GM23338 (cell line): ENCODE results near the gene CCNK. TPM values are rescaled to one million over a fixed set of nuclear protein-coding genes. Genes with fewer than 3 reads are reported as not detected.

Experiments used
- ATAC-seq: fragments of 200-7000 bp; cut with Tn5 transposase; 3 replicates; pipeline ENCODE4 v1.9.1; 2020
- DNase-seq: peaks from one replicate; pipeline ENCODE4 v3.0.0-alpha.2; 2015; ENCODE audit warnings: low spot score
- H2AFZ ChIP-seq: fragments of 200-600 bp; sonication (generic); 2 replicates; pipeline ENCODE4 v1.8.0; 2016; ENCODE audit warnings: antibody characterized with exemption, mild to moderate bottlenecking, moderate library complexity
- H3F3A ChIP-seq: fragments of 200-600 bp; sonication (generic); replicated peaks from 2 replicates; pipeline ENCODE4 v1.8.0; 2017; ENCODE audit warnings: antibody characterized with exemption, mixed run types, low read depth
- H3K27ac ChIP-seq: fragments of 200-600 bp; sonication (generic); 2 replicates; pipeline ENCODE4 v1.6.1; 2016; ENCODE audit warnings: low read depth
- H3K27me3 ChIP-seq: fragments of 200-600 bp; sonication (generic); 2 replicates; pipeline ENCODE4 v1.8.0; 2016; ENCODE audit warnings: mild to moderate bottlenecking, mixed run types, moderate library complexity; ENCODE audit not compliant: insufficient read depth
- H3K36me3 ChIP-seq: fragments of 200-600 bp; sonication (generic); 2 replicates; pipeline ENCODE4 v1.8.0; 2016; ENCODE audit warnings: mild to moderate bottlenecking; ENCODE audit not compliant: insufficient read depth
- H3K4me1 ChIP-seq: fragments of 200-600 bp; sonication (generic); 2 replicates; pipeline ENCODE4 v1.8.0; 2016; ENCODE audit warnings: mild to moderate bottlenecking, moderate library complexity; ENCODE audit not compliant: insufficient read depth
- H3K4me2 ChIP-seq: fragments of 200-600 bp; sonication (generic); 2 replicates; pipeline ENCODE4 v1.7.1; 2017; ENCODE audit warnings: mixed run types
- H3K4me3 ChIP-seq: fragments of 200-600 bp; sonication (generic); 2 replicates; pipeline ENCODE4 v1.6.1; 2016; ENCODE audit warnings: mixed run types
- H3K79me2 ChIP-seq: fragments of 200-600 bp; sonication (generic); replicated peaks from 2 replicates; pipeline ENCODE4 v1.8.0; 2017; ENCODE audit warnings: mild to moderate bottlenecking; ENCODE audit not compliant: insufficient read depth
- H3K9me2 ChIP-seq: fragments of 200-600 bp; sonication (generic); 2 replicates; pipeline ENCODE4 v1.8.0; 2017; ENCODE audit not compliant: insufficient read depth
- H4K20me1 ChIP-seq: fragments of 200-600 bp; sonication (generic); replicated peaks from 2 replicates; pipeline ENCODE4 v1.8.0; 2017; ENCODE audit warnings: mild to moderate bottlenecking; ENCODE audit not compliant: insufficient read depth
- H3K27ac Mint-ChIP-seq: 2 replicates; pipeline ENCODE4 v1.8.0; 2020; ENCODE audit warnings: inconsistent platforms, mild to moderate bottlenecking, moderate library complexity, mixed read lengths
- H3K27me3 Mint-ChIP-seq: 3 replicates; pipeline ENCODE4 v1.8.0; 2022; ENCODE audit warnings: low read depth, mild to moderate bottlenecking, moderate library complexity, mixed read lengths, inconsistent platforms; ENCODE audit not compliant: insufficient read depth, poor library complexity
- H3K36me3 Mint-ChIP-seq: 3 replicates; pipeline ENCODE4 v1.8.0; 2021; ENCODE audit warnings: low read depth, mild to moderate bottlenecking, inconsistent platforms, moderate library complexity, mixed read lengths
- H3K4me1 Mint-ChIP-seq: 3 replicates; pipeline ENCODE4 v1.8.0; 2020; ENCODE audit warnings: mild to moderate bottlenecking, inconsistent platforms, mixed read lengths
- H3K4me3 Mint-ChIP-seq: 3 replicates; pipeline ENCODE4 v1.8.0; 2021; ENCODE audit warnings: moderate library complexity, mild to moderate bottlenecking, inconsistent platforms, mixed read lengths
- H3K9me3 Mint-ChIP-seq: 3 replicates; pipeline ENCODE4 v1.8.0; 2020; ENCODE audit warnings: moderate library complexity, mild to moderate bottlenecking, inconsistent platforms, mixed read lengths
- CTCF ChIP-seq, 2 experiments: fragments of 200-600 bp in 1 of 2; sonication (generic) in 1 of 2; conservative IDR thresholded peaks; 2 replicates each; pipeline versions ENCODE4 v1.5.1 to v1.6.1; 2016 to 2017; ENCODE audit warnings: antibody characterized with exemption in 2 of 2, low read depth in 2 of 2, mild to moderate bottlenecking in 2 of 2, moderate library complexity in 1 of 2
- EZH2 ChIP-seq: fragments of 200-600 bp; sonication (generic); IDR thresholded peaks from one replicate; pipeline ENCODE4 v1.8.0; 2017; ENCODE audit warnings: antibody characterized with exemption, mild to moderate bottlenecking, low read depth; ENCODE audit not compliant: unreplicated experiment
- POLR2AphosphoS5 ChIP-seq: IDR thresholded peaks from 2 replicates; pipeline ENCODE4 v1.6.1; 2016; ENCODE audit warnings: antibody characterized with exemption, low read depth
- REST ChIP-seq: IDR thresholded peaks from one replicate; pipeline ENCODE4 v1.6.1; 2018; ENCODE audit warnings: antibody characterized with exemption; ENCODE audit not compliant: unreplicated experiment
- STAT1 ChIP-seq: IDR thresholded peaks from one replicate; pipeline ENCODE4 v1.6.1; 2016; ENCODE audit warnings: antibody characterized with exemption; ENCODE audit not compliant: unreplicated experiment
- ZNF331 ChIP-seq: fragments of 250-450 bp; sonication (Bioruptor Pico); IDR thresholded peaks from 2 replicates; pipeline ENCODE4 v1.5.0; 2020; ENCODE audit warnings: low read depth, mild to moderate bottlenecking, moderate library complexity
- ZNF462 ChIP-seq: fragments of 250-450 bp; sonication (Bioruptor Pico); IDR thresholded peaks from 2 replicates; pipeline ENCODE4 v1.5.0; 2020; ENCODE audit warnings: mild to moderate bottlenecking, moderate library complexity
- polyA plus RNA-seq: library from polyadenylated mRNA; unstranded; fragments of >200 nt; fragmentation: Nextera tagmentation; extraction: Ambion mirVana; gene quantifications from 2 replicates; pipeline ENCODE4 v1.2.1, GENCODE V29; 2016
- total RNA-seq: library from RNA; depleted of rRNA; stranded (reverse); fragments of >200 nt; shearing (Covaris generic); gene quantifications from 2 replicates; pipeline ENCODE4 v1.2.3, GENCODE V29; 2014

Gene CCNK
- total and polyA plus RNA-seq, 2 experiments from 2014 or later = 54.0 to 60.6 TPM

- no peak overlapping the region for H3K27ac ChIP-seq
- DNase-seq (no peak), ATAC-seq (no peak)
- no peak overlapping the region for H3K27ac Mint-ChIP-seq
- no peaks in the 10 kb centered on the region for H3K27me3 ChIP-seq
- TF ChIP-seq CTCF (conservative IDR thresholded peaks at IDR 0.05; ENCODE audit: low read depth in 2 of 2) (no peak), POLR2AphosphoS5 (no peak), EZH2 (no peak)
- no peaks in the 10 kb centered on the region for H3K36me3 ChIP-seq
- H2AFZ ChIP-seq = no peak overlapping the region
- H4K20me1 ChIP-seq = peaks cover 27% of the 10 kb centered on the region
- no peak overlapping the region for H3K4me3 ChIP-seq
- no peaks in the 10 kb centered on the region for H3K9me3 Mint-ChIP-seq
- no peak overlapping the region for H3K4me3 Mint-ChIP-seq
- H3K4me2 ChIP-seq = no peak overlapping the region
- H3K9me2 ChIP-seq = no peaks in the 10 kb centered on the region
- peaks cover 3% of the 10 kb centered on the region; the same call in 1 of the 2 replicates for H3F3A ChIP-seq
- H3K4me1 Mint-ChIP-seq = peaks cover 63% of the 10 kb centered on the region
- peaks cover 31% of the 10 kb centered on the region for H3K4me1 ChIP-seq
- H3K36me3 Mint-ChIP-seq = peaks cover 10% of the 10 kb centered on the region; the same call in 2 of the 3 replicates
- H3K79me2 ChIP-seq = peaks cover 73% of the 10 kb centered on the region
- H3K27me3 Mint-ChIP-seq = peaks cover 6% of the 10 kb centered on the region
Observed at GRCh38 chr14:99466758-99467157, 14.5 kb upstream of the CCNK start.

- no peak overlapping the region for H2AFZ ChIP-seq
- H3K27ac Mint-ChIP-seq = peak overlapping the region; percentile 24; the same call in 1 of the 2 replicates
- H3K27me3 Mint-ChIP-seq = peaks cover 4% of the 10 kb centered on the region
- no peak overlapping the region for H3K4me3 ChIP-seq
- H3K9me3 Mint-ChIP-seq = no peaks in the 10 kb centered on the region
- no peak overlapping the region for H3K4me3 Mint-ChIP-seq
- H3F3A ChIP-seq = peaks cover 3% of the 10 kb centered on the region; the same call in 1 of the 2 replicates
- no peak for ATAC-seq
- H3K27me3 ChIP-seq = no peaks in the 10 kb centered on the region
- no peak overlapping the region for H3K27ac ChIP-seq
- peaks cover 79% of the 10 kb centered on the region for H3K79me2 ChIP-seq
- H3K4me1 Mint-ChIP-seq = peaks cover 55% of the 10 kb centered on the region
- H3K36me3 ChIP-seq = no peaks in the 10 kb centered on the region
- peaks cover 23% of the 10 kb centered on the region for H3K4me1 ChIP-seq
- H3K36me3 Mint-ChIP-seq = peaks cover 6% of the 10 kb centered on the region; the same call in 2 of the 3 replicates
- no peaks in the 10 kb centered on the region for H3K9me2 ChIP-seq
- no peak for DNase-seq
- H3K4me2 ChIP-seq = no peak overlapping the region
- H4K20me1 ChIP-seq = peaks cover 34% of the 10 kb centered on the region
- TF ChIP-seq STAT1 = no peak
- no peak for TF ChIP-seq ZNF331
- no peak for TF ChIP-seq REST
- TF ChIP-seq ZNF462 (CRISPR knock-in tag) = no peak
Observed at GRCh38 chr14:99467336-99468078, 13.7 kb upstream of the CCNK start.
